GM23338 (cell line): ENCODE data around the gene NPIPB2.

Experiments
- TF ChIP-seq, protein P1 (sequence below), 2 experiments: fragments of 200-600 bp in 1 of 2; sonication (generic) in 1 of 2; conservative IDR thresholded peaks; 2 replicates each; pipeline versions ENCODE4 v1.5.1 to v1.6.1; 2016 to 2017; ENCODE audit warnings: antibody characterized with exemption in 2 of 2, low read depth in 2 of 2, mild to moderate bottlenecking in 2 of 2, moderate library complexity in 1 of 2
- TF ChIP-seq, protein P2 (sequence below): IDR thresholded peaks from one replicate; pipeline ENCODE4 v1.6.1; 2018; ENCODE audit warnings: antibody characterized with exemption; ENCODE audit not compliant: unreplicated experiment

DNA sequence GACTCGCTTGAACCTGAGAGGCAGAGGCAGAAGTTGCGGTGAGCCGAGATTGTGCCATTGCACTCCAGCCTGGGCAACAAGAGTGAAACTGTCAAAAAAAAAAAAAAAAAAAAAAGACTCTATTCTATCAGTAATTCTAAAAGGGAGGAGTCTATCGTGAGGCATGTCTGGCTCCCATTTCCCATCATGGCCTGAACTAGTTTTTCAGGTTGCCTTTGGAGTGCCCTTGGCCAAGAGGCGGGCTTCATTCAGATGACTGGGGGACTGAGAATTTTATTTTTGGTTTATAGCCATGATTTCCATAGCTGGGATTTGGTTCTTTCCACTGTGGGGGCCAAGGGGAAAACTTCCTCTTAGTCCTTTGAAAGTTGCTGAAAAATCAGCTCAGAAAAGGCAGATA is 31.2 kb upstream of the NPIPB2 start:
- TF ChIP-seq, protein P1, sequence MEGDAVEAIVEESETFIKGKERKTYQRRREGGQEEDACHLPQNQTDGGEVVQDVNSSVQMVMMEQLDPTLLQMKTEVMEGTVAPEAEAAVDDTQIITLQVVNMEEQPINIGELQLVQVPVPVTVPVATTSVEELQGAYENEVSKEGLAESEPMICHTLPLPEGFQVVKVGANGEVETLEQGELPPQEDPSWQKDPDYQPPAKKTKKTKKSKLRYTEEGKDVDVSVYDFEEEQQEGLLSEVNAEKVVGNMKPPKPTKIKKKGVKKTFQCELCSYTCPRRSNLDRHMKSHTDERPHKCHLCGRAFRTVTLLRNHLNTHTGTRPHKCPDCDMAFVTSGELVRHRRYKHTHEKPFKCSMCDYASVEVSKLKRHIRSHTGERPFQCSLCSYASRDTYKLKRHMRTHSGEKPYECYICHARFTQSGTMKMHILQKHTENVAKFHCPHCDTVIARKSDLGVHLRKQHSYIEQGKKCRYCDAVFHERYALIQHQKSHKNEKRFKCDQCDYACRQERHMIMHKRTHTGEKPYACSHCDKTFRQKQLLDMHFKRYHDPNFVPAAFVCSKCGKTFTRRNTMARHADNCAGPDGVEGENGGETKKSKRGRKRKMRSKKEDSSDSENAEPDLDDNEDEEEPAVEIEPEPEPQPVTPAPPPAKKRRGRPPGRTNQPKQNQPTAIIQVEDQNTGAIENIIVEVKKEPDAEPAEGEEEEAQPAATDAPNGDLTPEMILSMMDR (conservative IDR thresholded peaks at IDR 0.05; ENCODE audit: low read depth in 2 of 2): no peak
- TF ChIP-seq, protein P2, sequence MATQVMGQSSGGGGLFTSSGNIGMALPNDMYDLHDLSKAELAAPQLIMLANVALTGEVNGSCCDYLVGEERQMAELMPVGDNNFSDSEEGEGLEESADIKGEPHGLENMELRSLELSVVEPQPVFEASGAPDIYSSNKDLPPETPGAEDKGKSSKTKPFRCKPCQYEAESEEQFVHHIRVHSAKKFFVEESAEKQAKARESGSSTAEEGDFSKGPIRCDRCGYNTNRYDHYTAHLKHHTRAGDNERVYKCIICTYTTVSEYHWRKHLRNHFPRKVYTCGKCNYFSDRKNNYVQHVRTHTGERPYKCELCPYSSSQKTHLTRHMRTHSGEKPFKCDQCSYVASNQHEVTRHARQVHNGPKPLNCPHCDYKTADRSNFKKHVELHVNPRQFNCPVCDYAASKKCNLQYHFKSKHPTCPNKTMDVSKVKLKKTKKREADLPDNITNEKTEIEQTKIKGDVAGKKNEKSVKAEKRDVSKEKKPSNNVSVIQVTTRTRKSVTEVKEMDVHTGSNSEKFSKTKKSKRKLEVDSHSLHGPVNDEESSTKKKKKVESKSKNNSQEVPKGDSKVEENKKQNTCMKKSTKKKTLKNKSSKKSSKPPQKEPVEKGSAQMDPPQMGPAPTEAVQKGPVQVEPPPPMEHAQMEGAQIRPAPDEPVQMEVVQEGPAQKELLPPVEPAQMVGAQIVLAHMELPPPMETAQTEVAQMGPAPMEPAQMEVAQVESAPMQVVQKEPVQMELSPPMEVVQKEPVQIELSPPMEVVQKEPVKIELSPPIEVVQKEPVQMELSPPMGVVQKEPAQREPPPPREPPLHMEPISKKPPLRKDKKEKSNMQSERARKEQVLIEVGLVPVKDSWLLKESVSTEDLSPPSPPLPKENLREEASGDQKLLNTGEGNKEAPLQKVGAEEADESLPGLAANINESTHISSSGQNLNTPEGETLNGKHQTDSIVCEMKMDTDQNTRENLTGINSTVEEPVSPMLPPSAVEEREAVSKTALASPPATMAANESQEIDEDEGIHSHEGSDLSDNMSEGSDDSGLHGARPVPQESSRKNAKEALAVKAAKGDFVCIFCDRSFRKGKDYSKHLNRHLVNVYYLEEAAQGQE: no peak
